Measurements from ENCODE around the gene KLB.
"Not testable (repeated sequence)": the region's sequence is repeated elsewhere in the genome, so short reads cannot be mapped to it uniquely, and the experiment has no call there.

KLB gene

DNA sequence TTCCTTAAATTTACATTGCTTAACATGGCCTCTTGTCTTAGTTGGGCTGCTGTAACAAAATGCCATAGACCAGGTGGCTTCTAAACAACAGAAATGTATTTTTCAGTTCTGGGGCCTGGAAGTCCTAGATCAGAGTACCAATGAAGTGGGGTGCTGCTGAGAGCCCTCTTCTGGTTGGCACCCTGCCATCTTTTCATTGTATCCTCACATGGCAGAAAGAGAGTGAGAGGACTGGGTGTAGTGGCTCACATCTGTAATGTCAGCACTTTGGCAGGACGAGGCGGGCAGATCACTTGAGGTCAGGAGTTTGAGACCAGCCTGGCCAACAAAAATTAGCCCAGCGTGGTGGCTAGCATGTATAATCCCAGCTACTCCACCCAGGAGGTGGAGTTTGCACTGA, 12.0 kb upstream of the KLB start:
- no peaks in the 10 kb centered on the region for H3K9me2 ChIP-seq (replicated peaks; ENCODE audit: control insufficient read depth, low read length)
- no peak overlapping the region for H3K4me2 ChIP-seq (ENCODE audit: low read length)
- no peaks in the 10 kb centered on the region for H3K79me2 ChIP-seq (ENCODE audit: control insufficient read depth, low read length)
- H3K9me3 ChIP-seq (ENCODE audit: control insufficient read depth, insufficient read depth, low read length): no peaks in the 10 kb centered on the region
- H3F3A ChIP-seq (ENCODE audit: control insufficient read depth, insufficient read depth): no peaks in the 10 kb centered on the region
- H4K20me1 ChIP-seq (ENCODE audit: control insufficient read depth, insufficient read depth, low read depth, low read length): no peaks in the 10 kb centered on the region
- no peaks in the 10 kb centered on the region for H3K27me3 ChIP-seq (ENCODE audit: control insufficient read depth, low read length)
- no peak overlapping the region for H3K4me3 ChIP-seq (ENCODE audit: low read length)
- TF ChIP-seq CTCF (IDR thresholded peaks at IDR 0.05; ENCODE audit: low read depth, low read length, poor library complexity, severe bottlenecking): no peak
- TF ChIP-seq EZH2phosphoT487 (IDR thresholded peaks at IDR 0.05; ENCODE audit: borderline replicate concordance, low read length): no peak
- H3K27ac ChIP-seq (ENCODE audit: low read depth, low read length): no peak overlapping the region
- no peaks in the 10 kb centered on the region for H3K4me1 ChIP-seq (ENCODE audit: control insufficient read depth, low read length)
- no peaks in the 10 kb centered on the region for H3K36me3 ChIP-seq (ENCODE audit: control insufficient read depth, low read length)

GRCh38 chr4:39401640-39402039, 5.1 kb upstream of the KLB start:
- H3K27ac ChIP-seq (ENCODE audit: low read depth, low read length); H3K36me3 ChIP-seq (ENCODE audit: control insufficient read depth, low read length); H3K79me2 ChIP-seq (ENCODE audit: control insufficient read depth, low read length); H3K27me3 ChIP-seq (ENCODE audit: control insufficient read depth, low read length); H3K9me3 ChIP-seq (ENCODE audit: control insufficient read depth, insufficient read depth, low read length); H3K4me2 ChIP-seq (ENCODE audit: low read length); H3K4me3 ChIP-seq (ENCODE audit: low read length); H3K9me2 ChIP-seq (replicated peaks; ENCODE audit: control insufficient read depth, low read length); H3F3A ChIP-seq (ENCODE audit: control insufficient read depth, insufficient read depth); H4K20me1 ChIP-seq (ENCODE audit: control insufficient read depth, insufficient read depth, low read depth, low read length): not testable (repeated sequence)
- peaks cover 25% of the 10 kb centered on the region for H3K4me1 ChIP-seq (ENCODE audit: control insufficient read depth, low read length)

DNA sequence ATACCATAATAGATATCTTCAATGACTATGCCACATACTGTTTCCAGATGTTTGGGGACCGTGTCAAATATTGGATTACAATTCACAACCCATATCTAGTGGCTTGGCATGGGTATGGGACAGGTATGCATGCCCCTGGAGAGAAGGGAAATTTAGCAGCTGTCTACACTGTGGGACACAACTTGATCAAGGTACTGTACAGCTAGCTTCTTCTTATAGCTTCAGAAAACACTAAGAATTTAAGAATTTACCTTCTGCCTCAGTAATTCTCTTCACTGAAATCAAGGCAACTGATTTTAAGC, 805 bp downstream of the KLB start:
- H3K9me3 ChIP-seq (ENCODE audit: control insufficient read depth, insufficient read depth, low read length): no peaks in the 10 kb centered on the region
- no peak overlapping the region for H3K4me3 ChIP-seq (ENCODE audit: low read length)
- H3K4me1 ChIP-seq (ENCODE audit: control insufficient read depth, low read length): peaks cover 32% of the 10 kb centered on the region
- H3K36me3 ChIP-seq (ENCODE audit: control insufficient read depth, low read length): no peaks in the 10 kb centered on the region
- TF ChIP-seq EZH2phosphoT487 (IDR thresholded peaks at IDR 0.05; ENCODE audit: borderline replicate concordance, low read length) (no peak), CTCF (IDR thresholded peaks at IDR 0.05; ENCODE audit: low read depth, low read length, poor library complexity, severe bottlenecking) (no peak)
- H3K9me2 ChIP-seq (replicated peaks; ENCODE audit: control insufficient read depth, low read length): no peaks in the 10 kb centered on the region
- 0 out of 2 replicates have a peak, but pooled peaks cover 8% of the 10 kb centered on the region for H3F3A ChIP-seq (ENCODE audit: control insufficient read depth, insufficient read depth)
- H3K4me2 ChIP-seq (ENCODE audit: low read length): no peak overlapping the region
- H3K27me3 ChIP-seq (ENCODE audit: control insufficient read depth, low read length): no peaks in the 10 kb centered on the region
- H4K20me1 ChIP-seq (ENCODE audit: control insufficient read depth, insufficient read depth, low read depth, low read length): no peaks in the 10 kb centered on the region
- H3K27ac ChIP-seq (ENCODE audit: low read depth, low read length): no peak overlapping the region
- no peaks in the 10 kb centered on the region for H3K79me2 ChIP-seq (ENCODE audit: control insufficient read depth, low read length)

DNA sequence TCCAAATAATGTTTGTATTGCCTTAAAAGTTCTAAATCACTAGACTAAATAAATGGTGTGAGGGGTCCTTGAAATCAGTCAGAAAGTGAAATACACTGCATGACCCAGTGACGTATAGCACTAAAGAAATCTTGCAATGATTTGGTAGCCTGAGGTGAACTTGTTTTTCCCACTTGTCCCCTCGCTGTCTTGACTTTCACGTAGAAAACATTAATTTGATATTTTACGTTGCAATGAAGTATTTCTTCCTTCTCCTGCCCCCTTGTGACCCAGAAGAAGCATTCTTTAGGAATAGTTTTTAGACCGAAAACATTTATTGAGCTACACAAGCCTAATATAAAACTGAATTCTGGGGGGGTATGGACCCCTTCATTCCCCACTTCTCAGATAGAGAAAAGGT, 3.7 kb downstream of the KLB start:
- no peak overlapping the region for H3K4me3 ChIP-seq (ENCODE audit: low read length)
- peak overlapping the region; percentile 22; the same call in 1 of the 2 replicates for H3K4me2 ChIP-seq (ENCODE audit: low read length)

GRCh38 chr4:39411561-39411960, 4.8 kb downstream of the KLB start:
- H4K20me1 ChIP-seq (ENCODE audit: control insufficient read depth, insufficient read depth, low read depth, low read length); H3K4me2 ChIP-seq (ENCODE audit: low read length); H3F3A ChIP-seq (ENCODE audit: control insufficient read depth, insufficient read depth); H3K79me2 ChIP-seq (ENCODE audit: control insufficient read depth, low read length); H3K27ac ChIP-seq (ENCODE audit: low read depth, low read length); H3K9me3 ChIP-seq (ENCODE audit: control insufficient read depth, insufficient read depth, low read length); H3K9me2 ChIP-seq (replicated peaks; ENCODE audit: control insufficient read depth, low read length); H3K27me3 ChIP-seq (ENCODE audit: control insufficient read depth, low read length); H3K4me3 ChIP-seq (ENCODE audit: low read length); H3K36me3 ChIP-seq (ENCODE audit: control insufficient read depth, low read length): not testable (repeated sequence)
- peaks cover 10% of the 10 kb centered on the region for H3K4me1 ChIP-seq (ENCODE audit: control insufficient read depth, low read length)

More for the DNA sequence above, 3.7 kb downstream of the KLB start:
- Histone ChIP-seq H3F3A (ENCODE audit: control insufficient read depth, insufficient read depth) (0 out of 2 replicates have a peak, but pooled peaks cover 8% of the 10 kb centered on the region), H3K9me2 (replicated peaks; ENCODE audit: control insufficient read depth, low read length) (no peaks in the 10 kb centered on the region), H4K20me1 (ENCODE audit: control insufficient read depth, insufficient read depth, low read depth, low read length) (no peaks in the 10 kb centered on the region), H3K27me3 (ENCODE audit: control insufficient read depth, low read length) (no peaks in the 10 kb centered on the region), H3K4me1 (ENCODE audit: control insufficient read depth, low read length) (peaks cover 10% of the 10 kb centered on the region), H3K36me3 (ENCODE audit: control insufficient read depth, low read length) (no peaks in the 10 kb centered on the region), H3K79me2 (ENCODE audit: control insufficient read depth, low read length) (no peaks in the 10 kb centered on the region), H3K27ac (ENCODE audit: low read depth, low read length) (no peak overlapping the region), H3K9me3 (ENCODE audit: control insufficient read depth, insufficient read depth, low read length) (no peaks in the 10 kb centered on the region)
- TF ChIP-seq CTCF (IDR thresholded peaks at IDR 0.05; ENCODE audit: low read depth, low read length, poor library complexity, severe bottlenecking) (peak; percentile 55), EZH2phosphoT487 (IDR thresholded peaks at IDR 0.05; ENCODE audit: borderline replicate concordance, low read length) (no peak)
